IMR-90 (cell line): ENCODE results near the gene EIF2AK2. TPM values are rescaled to one million over a fixed set of nuclear protein-coding genes. Genes with fewer than 3 reads are reported as not detected.

Experiments used
- ATAC-seq: fragments of 200-7000 bp; cut with Tn5 transposase; 2 replicates; pipeline ENCODE4 v1.9.1; 2020; ENCODE audit warnings: low read depth, mild to moderate bottlenecking, moderate library complexity
- BruUV-seq: library from RNA; stranded (reverse); fragments of 400-500 nt; replicated peaks from 2 replicates; lab custom pipeline; 2021; lab: Mats Ljungman, UMichigan
- CTCF ChIA-PET: fragments of 300-600 bp; formaldehyde crosslinking; extraction: SDS; loops from one replicate; lab custom pipeline; 2021; ENCODE audit warnings: antibody characterized with exemption; lab: Yijun Ruan, JAX
- POLR2A ChIA-PET: fragments of 300-600 bp; sonication (Branson Sonifier 250); formaldehyde crosslinking; loops from one replicate; lab custom pipeline; 2022; ENCODE audit warnings: antibody characterized with exemption; ENCODE audit not compliant: unreplicated experiment; lab: Charles Lee
- DNase-seq: peaks from one replicate; pipeline ENCODE4 v3.0.0; 2013
- H2AFZ ChIP-seq: replicated peaks from 2 replicates; pipeline ENCODE3; 2013; ENCODE audit warnings: low read length, mild to moderate bottlenecking; ENCODE audit not compliant: poor library complexity
- H2AK5ac ChIP-seq: 2 replicates; pipeline ENCODE4 v1.6.1; 2013; ENCODE audit warnings: low read depth, low read length, inconsistent platforms
- H2AK9ac ChIP-seq: replicated peaks from 2 replicates; pipeline ENCODE3; 2013; ENCODE audit warnings: mild to moderate bottlenecking, low read depth, low read length, moderate library complexity; ENCODE audit not compliant: poor library complexity
- H2BK120ac ChIP-seq: 2 replicates; pipeline ENCODE4 v1.6.1; 2013; ENCODE audit warnings: low read depth, low read length, inconsistent platforms
- H2BK15ac ChIP-seq: 3 replicates; pipeline ENCODE4 v1.6.1; 2013; ENCODE audit warnings: low read depth, low read length, inconsistent platforms
- H2BK20ac ChIP-seq: 2 replicates; pipeline ENCODE4 v1.6.1; 2013; ENCODE audit warnings: low read depth, mild to moderate bottlenecking, inconsistent platforms, low read length, moderate library complexity
- H2BK5ac ChIP-seq: 2 replicates; pipeline ENCODE4 v1.6.1; 2013; ENCODE audit warnings: mild to moderate bottlenecking, low read depth, low read length, inconsistent platforms; ENCODE audit not compliant: poor library complexity, severe bottlenecking
- H3K14ac ChIP-seq: replicated peaks from 2 replicates; pipeline ENCODE4 v1.6.1; 2013; ENCODE audit warnings: low read depth, low read length, inconsistent platforms
- H3K18ac ChIP-seq: 2 replicates; pipeline ENCODE4 v1.6.1; 2013; ENCODE audit warnings: low read depth, low read length, control low read depth
- H3K23ac ChIP-seq: 2 replicates; pipeline ENCODE4 v1.6.1; 2013; ENCODE audit warnings: low read depth, low read length, inconsistent platforms
- H3K27ac ChIP-seq: 2 replicates; pipeline ENCODE4 v1.5.1; 2013; ENCODE audit warnings: mild to moderate bottlenecking, control low read depth, low read length; ENCODE audit not compliant: insufficient read depth
- H3K27me3 ChIP-seq: 2 replicates; pipeline ENCODE4 v1.6.1; 2013; ENCODE audit warnings: low read length; ENCODE audit not compliant: control insufficient read depth, insufficient read depth
- H3K36me3 ChIP-seq: 2 replicates; pipeline ENCODE4 v1.6.1; 2013; ENCODE audit warnings: low read length, mixed read lengths; ENCODE audit not compliant: control insufficient read depth, insufficient read depth
- H3K4ac ChIP-seq: 2 replicates; pipeline ENCODE4 v1.6.1; 2013; ENCODE audit warnings: low read depth, low read length, inconsistent platforms
- H3K4me1 ChIP-seq: 2 replicates; pipeline ENCODE4 v1.6.1; 2013; ENCODE audit warnings: low read length, mixed read lengths; ENCODE audit not compliant: control insufficient read depth, insufficient read depth
- H3K4me2 ChIP-seq: 2 replicates; pipeline ENCODE4 v1.6.1; 2013; ENCODE audit warnings: low read depth, mild to moderate bottlenecking, control low read depth, low read length, moderate library complexity
- H3K4me3 ChIP-seq: 2 replicates; pipeline ENCODE4 v1.5.1; 2013; ENCODE audit warnings: low read depth, mild to moderate bottlenecking, control low read depth, low read length, moderate library complexity; ENCODE audit not compliant: insufficient read depth
- H3K56ac ChIP-seq: 2 replicates; pipeline ENCODE4 v1.6.1; 2013; ENCODE audit warnings: low read length, inconsistent platforms; ENCODE audit not compliant: insufficient read depth; ENCODE audit errors: extremely low read depth
- H3K79me1 ChIP-seq, 2 experiments: 2 replicates each; pipeline ENCODE4 v1.6.1; 2013; ENCODE audit warnings: low read length in 2 of 2, inconsistent platforms in 1 of 2, low read depth in 1 of 2
- H3K9ac ChIP-seq: 2 replicates; pipeline ENCODE4 v1.6.1; 2013; ENCODE audit warnings: low read depth, low read length, control low read depth
- H3K9me1 ChIP-seq: 2 replicates; pipeline ENCODE4 v1.6.1; 2013; ENCODE audit warnings: low read length, inconsistent platforms; ENCODE audit not compliant: insufficient read depth
- H3K9me3 ChIP-seq: 2 replicates; pipeline ENCODE4 v1.6.1; 2013; ENCODE audit warnings: low read length; ENCODE audit not compliant: control insufficient read depth, insufficient read depth
- H4K20me1 ChIP-seq: 2 replicates; pipeline ENCODE4 v1.6.1; 2013; ENCODE audit warnings: low read length, inconsistent platforms; ENCODE audit not compliant: insufficient read depth
- H4K5ac ChIP-seq: 2 replicates; pipeline ENCODE4 v1.6.1; 2013; ENCODE audit warnings: mild to moderate bottlenecking, low read depth, low read length, control low read depth
- H4K8ac ChIP-seq, 2 experiments: 2 replicates each; pipeline ENCODE4 v1.6.1; 2013; ENCODE audit warnings: low read depth in 2 of 2, low read length in 2 of 2, control low read depth in 1 of 2, inconsistent platforms in 1 of 2
- H4K91ac ChIP-seq: 2 replicates; pipeline ENCODE4 v1.6.1; 2013; ENCODE audit warnings: low read depth, low read length, inconsistent platforms; ENCODE audit not compliant: insufficient read depth
- BHLHE40 ChIP-seq: fragments of 150-350 bp; IDR thresholded peaks from 2 replicates; pipeline ENCODE4 v1.6.1; 2016; ENCODE audit warnings: mild to moderate bottlenecking, low read depth, low read length
- CHD1 ChIP-seq: IDR thresholded peaks from 2 replicates; pipeline ENCODE4 v1.6.1; 2012; ENCODE audit warnings: low read depth, low read length, improper control_type of control experiment
- CTCF ChIP-seq: conservative IDR thresholded peaks from 2 replicates; pipeline ENCODE4 v1.5.1; 2012; ENCODE audit warnings: mild to moderate bottlenecking, low read depth, low read length, improper control_type of control experiment
- ELK1 ChIP-seq: fragments of 150-350 bp; IDR thresholded peaks from 2 replicates; pipeline ENCODE4 v1.6.1; 2016; ENCODE audit warnings: low read depth, mild to moderate bottlenecking, low read length, moderate library complexity, borderline replicate concordance
- FOS ChIP-seq: fragments of 150-350 bp; IDR thresholded peaks from 2 replicates; pipeline ENCODE4 v1.6.1; 2016; ENCODE audit warnings: low read depth, low read length
- MAFK ChIP-seq: IDR thresholded peaks from 2 replicates; pipeline ENCODE4 v1.6.1; 2012; ENCODE audit warnings: low read depth, low read length, improper control_type of control experiment
- MXI1 ChIP-seq: IDR thresholded peaks from 2 replicates; pipeline ENCODE4 v1.6.1; 2012; ENCODE audit warnings: low read depth, mild to moderate bottlenecking, low read length, moderate library complexity, borderline replicate concordance
- NFE2L2 ChIP-seq: fragments of 150-350 bp; IDR thresholded peaks from 2 replicates; pipeline ENCODE4 v1.6.1; 2016; ENCODE audit warnings: low read depth, mild to moderate bottlenecking, low read length
- POLR2A ChIP-seq: IDR thresholded peaks from 2 replicates; pipeline ENCODE4 v1.6.1; 2012; ENCODE audit warnings: mild to moderate bottlenecking, low read depth, low read length
- RAD21 ChIP-seq: IDR thresholded peaks from 2 replicates; pipeline ENCODE4 v1.6.1; 2012; ENCODE audit warnings: low read length, improper control_type of control experiment
- RCOR1 ChIP-seq: IDR thresholded peaks from 2 replicates; pipeline ENCODE4 v1.6.1; 2012; ENCODE audit warnings: mild to moderate bottlenecking, low read length, improper control_type of control experiment; ENCODE audit not compliant: insufficient replicate concordance
- RFX5 ChIP-seq: IDR thresholded peaks from 2 replicates; pipeline ENCODE4 v1.8.0; 2012; ENCODE audit warnings: low read depth, mild to moderate bottlenecking, low read length, moderate library complexity
- SMC3 ChIP-seq: fragments of 150-350 bp; IDR thresholded peaks from 2 replicates; pipeline ENCODE4 v1.6.1; 2016; ENCODE audit warnings: low read depth, mild to moderate bottlenecking, antibody characterized with exemption, low read length, moderate library complexity
- WGBS, 2 experiments: methylation state at CpG; one replicate each; pipeline versions ENCODE4 v1.1.5 to v1.1.7; 2013; ENCODE audit warnings: missing lambda C conversion rate in 2 of 2; ENCODE audit not compliant: insufficient read length in 1 of 2; ENCODE audit errors: extremely low coverage in 2 of 2; 5-methylcytosine and 5-hydroxymethylcytosine counted together
- dilution Hi-C: fragments of 300-500 bp; cut with HindIII; formaldehyde crosslinking; loops from one replicate; pipeline ENCODE4 v1.14.3; 2018; ENCODE audit warnings: low sequenced_read_pairs; ENCODE audit not compliant: unreplicated experiment
- in situ Hi-C: fragments of 300-500 bp; cut with MboI; formaldehyde crosslinking; loops from 3 replicates; pipeline ENCODE4 v1.14.3; 2019; ENCODE audit warnings: low sequenced_read_pairs, inconsistent platforms, mixed read lengths
- intact Hi-C: fragments of 100-400 bp; cut with micrococcal nuclease; formaldehyde crosslinking; loops from 2 replicates; pipeline ENCODE4 v1.10.0; 2022
- polyA plus RNA-seq, 3 experiments: library from polyadenylated mRNA; depleted of rRNA; stranded (reverse); fragments of >200 nt; gene quantifications; 2 replicates each; pipeline ENCODE4 v1.2.3, GENCODE V29; 2012; ENCODE audit warnings: low replicate concordance in 1 of 3
- total RNA-seq: library from RNA; depleted of rRNA; stranded (reverse); fragments of >200 nt; gene quantifications from 2 replicates; pipeline ENCODE4 v1.2.3, GENCODE V29; 2012

EIF2AK2 gene
- total and polyA plus RNA-seq, 2 of the 4 experiments (the other 2 are of a cell fraction), result 10.2 to 16.8 TPM

- no TSS peak for BruUV-seq
- CTCF ChIA-PET, result no interaction called here
Measured at GRCh38 chr2:37191253-37191652, 34.5 kb upstream of the EIF2AK2 start.

More at GRCh38 chr2:37191253-37191652, 34.5 kb upstream of the EIF2AK2 start:
- Histone ChIP-seq H3K4me1 (peaks cover 2% of the 10 kb centered on the region), H3K4me2 (no peak overlapping the region), H3K27me3 (no peaks in the 10 kb centered on the region; the same call in none of the 2 replicates), H3K9me1 (peaks cover 6% of the 10 kb centered on the region; the same call in 1 of the 2 replicates), H3K79me1 (peaks cover 0 to 5% of the 10 kb centered on the region in 2 experiments; a peak in 1 of 4 replicates), H2AK9ac (no peak overlapping the region), H3K18ac (no peak overlapping the region), H4K8ac (no peak overlapping the region), H3K4ac (no peak overlapping the region), H2BK5ac (no peak overlapping the region), H3K4me3 (no peak overlapping the region), H3K23ac (no peak overlapping the region), H3K9me3 (no peaks in the 10 kb centered on the region), H3K36me3 (no peaks in the 10 kb centered on the region), H3K27ac (no peak overlapping the region), H3K14ac (no peak overlapping the region), H4K20me1 (no peaks in the 10 kb centered on the region), H3K9ac (no peak overlapping the region), H2AFZ (no peak overlapping the region), H4K91ac (no peak overlapping the region), H2BK120ac (no peak overlapping the region), H2BK20ac (no peak overlapping the region), H2AK5ac (no peak overlapping the region), H2BK15ac (no peak overlapping the region), H3K56ac (no peak overlapping the region), H4K5ac (no peak overlapping the region)
- no peak for DNase-seq
- in situ Hi-C loops, result no loop called here
- intact Hi-C loops, result no loop called here
- no peak for ATAC-seq
- POLR2A ChIA-PET, result no interaction called here
- dilution Hi-C loops, result no loop called here
- no peak for TF ChIP-seq MXI1
- no peak for TF ChIP-seq RAD21
- no peak for TF ChIP-seq SMC3
- TF ChIP-seq RCOR1, result no peak
- TF ChIP-seq BHLHE40, result no peak
- no peak for TF ChIP-seq POLR2A
- no peak for TF ChIP-seq FOS
- no peak for TF ChIP-seq RFX5
- TF ChIP-seq ELK1, result no peak
- no peak for TF ChIP-seq MAFK
- TF ChIP-seq NFE2L2, result no peak
- no peak for TF ChIP-seq CHD1
- no peak for TF ChIP-seq CTCF
- WGBS, 2 experiments, result 100% methylated on average over 2 of the region's 4 CpGs; no CpG with 5 or more reads in 1 of the 2 experiments
